SKM-1 (cell line): ENCODE data around the gene LARGE1.
"Not testable (repeated sequence)": the region's sequence is repeated elsewhere in the genome, so short reads cannot be mapped to it uniquely, and the experiment has no call there.

Experiments
- DNase-seq: peaks from one replicate; lab custom pipeline; 2025; ENCODE audit not compliant: unreplicated experiment; lab: John Stamatoyannopoulos, UW

LARGE1 gene

DNA sequence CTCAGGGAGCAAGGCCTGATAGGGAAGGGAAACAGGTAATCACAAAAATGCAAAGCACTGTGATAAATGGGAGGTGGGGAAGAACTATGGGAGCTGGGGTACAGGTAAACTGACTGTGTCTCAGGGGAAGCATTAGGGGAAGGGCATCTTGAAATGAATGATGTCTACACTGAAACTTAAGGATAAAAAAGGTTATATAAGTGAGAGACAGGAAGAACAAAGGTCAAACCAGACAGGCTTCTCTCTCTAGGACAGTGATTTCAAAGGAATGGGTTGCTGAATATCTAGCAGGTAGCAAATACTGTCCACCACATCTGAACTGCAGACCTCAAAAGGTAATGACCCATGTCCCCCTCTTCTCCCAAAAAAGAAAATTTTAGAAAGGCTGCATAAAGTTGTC lies 529.0 kb downstream of the LARGE1 start:
- no peak for DNase-seq

DNA sequence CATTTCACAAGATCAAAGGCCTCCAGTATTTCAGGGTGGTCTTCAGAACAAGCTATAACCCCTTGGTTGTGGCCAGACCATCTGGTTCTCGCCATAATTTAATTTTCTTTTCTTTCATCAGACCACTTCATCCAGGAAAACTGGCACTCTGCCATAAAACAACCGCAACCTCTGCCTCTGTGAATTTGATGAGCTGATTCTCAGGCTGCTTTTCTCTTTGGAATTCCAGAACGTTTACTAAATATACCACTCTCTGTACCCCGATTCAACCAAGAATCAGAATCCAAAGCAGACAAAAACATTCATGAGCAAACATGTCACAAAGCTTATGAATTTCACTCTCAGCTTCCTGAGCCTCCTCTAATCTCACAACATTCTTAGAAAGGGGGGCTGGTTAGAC lies 530.3 kb downstream of the LARGE1 start:
- DNase-seq = no peak

DNA sequence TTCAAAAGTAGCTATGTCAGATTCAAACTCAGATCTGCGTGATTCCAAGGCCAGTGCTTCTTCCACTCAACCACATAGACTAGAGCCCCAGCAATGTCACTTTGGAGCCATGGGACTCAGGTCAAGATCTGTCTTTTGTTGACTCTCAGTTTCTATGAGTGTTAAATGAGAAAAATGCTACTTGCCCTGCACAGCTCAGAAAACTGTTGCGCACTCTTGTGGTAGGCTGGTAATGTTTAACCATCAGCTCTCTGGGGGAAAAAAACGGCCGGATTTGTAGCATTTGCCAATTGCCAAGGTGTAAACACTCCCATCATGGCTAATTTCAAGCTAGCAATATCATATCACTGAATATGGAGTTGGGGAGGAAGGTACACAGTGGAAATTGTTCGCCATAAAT lies 534.0 kb downstream of the LARGE1 start:
- no peak for DNase-seq

DNA sequence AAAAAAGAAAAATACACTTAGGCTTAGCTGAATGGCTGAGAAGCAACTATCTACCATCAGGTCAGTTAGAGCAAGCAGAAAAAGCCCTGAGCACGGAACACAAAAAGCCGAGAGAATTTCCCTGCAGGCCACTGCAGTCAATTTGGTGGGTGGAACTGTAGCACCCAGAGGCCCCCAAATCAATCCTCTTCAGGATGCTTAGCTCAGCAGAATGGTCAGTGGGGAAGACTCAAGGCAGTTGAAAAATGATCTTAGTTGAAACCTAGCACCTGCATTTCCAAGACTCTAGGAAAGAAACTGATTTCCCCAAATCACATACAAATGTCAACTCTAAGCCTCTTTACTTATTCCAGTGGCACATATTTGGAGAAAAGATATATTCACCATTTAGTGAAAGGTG lies 534.7 kb downstream of the LARGE1 start:
- no peak for DNase-seq

DNA sequence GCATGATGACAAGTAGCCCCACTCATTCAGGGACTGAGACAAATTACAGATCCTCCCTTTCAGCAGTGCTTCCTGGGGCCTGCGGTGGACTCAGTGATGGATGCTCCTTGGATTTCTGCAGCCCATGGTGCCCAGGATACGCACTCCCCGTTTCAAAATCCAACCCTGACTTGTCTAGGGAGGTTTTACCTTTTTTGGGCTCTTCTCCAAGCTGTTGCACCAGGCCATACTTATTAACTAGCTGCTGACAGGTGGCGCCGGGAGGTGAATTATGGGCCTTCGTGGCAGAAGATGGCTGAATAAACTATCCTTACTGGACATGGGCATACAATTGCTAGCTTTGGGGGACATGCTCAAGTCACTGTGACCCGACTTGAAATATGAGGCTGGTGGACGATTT lies 537.8 kb downstream of the LARGE1 start:
- no peak for DNase-seq

DNA sequence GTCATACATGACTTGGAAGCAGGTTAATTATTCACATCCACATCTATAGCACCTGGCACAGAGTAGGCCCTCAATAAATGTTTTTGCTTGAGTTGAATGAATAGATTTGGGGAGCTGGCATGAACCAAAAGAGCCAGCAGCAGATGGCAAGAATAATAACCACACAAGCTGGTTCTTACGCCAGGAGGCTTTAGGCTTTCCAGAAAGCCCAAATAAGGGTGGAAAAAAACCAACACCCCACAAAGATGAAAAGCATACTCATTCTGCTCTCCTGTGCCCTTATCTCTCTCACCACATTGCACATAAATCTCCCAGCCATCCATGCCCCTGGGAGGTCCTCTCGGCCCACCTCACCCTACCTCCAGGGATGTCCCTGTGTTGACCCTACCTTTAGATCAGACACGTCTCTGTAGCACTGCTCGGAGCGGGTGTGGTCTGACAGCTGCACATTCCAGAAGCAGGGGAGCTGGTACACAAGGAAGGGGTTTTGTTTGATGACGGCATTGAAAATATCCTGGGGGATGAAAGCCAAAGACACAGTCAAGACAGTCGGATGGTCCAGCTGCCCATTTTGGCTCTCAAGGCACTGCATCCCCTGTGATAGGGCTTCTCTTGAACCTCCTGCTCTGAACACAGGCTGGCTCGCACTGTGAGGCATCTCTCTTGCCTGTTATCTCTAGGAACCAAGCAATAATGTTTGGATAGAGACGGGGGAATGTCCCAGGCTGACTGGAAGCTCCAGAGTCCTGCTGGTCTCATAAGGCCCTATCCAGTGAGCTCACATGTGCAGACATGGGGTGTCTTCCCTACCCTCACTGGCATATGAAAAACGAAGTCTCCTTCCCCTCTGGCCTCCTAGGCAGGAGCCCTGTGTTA lies 538.5 kb downstream of the LARGE1 start:
- DNase-seq = no peak

DNA sequence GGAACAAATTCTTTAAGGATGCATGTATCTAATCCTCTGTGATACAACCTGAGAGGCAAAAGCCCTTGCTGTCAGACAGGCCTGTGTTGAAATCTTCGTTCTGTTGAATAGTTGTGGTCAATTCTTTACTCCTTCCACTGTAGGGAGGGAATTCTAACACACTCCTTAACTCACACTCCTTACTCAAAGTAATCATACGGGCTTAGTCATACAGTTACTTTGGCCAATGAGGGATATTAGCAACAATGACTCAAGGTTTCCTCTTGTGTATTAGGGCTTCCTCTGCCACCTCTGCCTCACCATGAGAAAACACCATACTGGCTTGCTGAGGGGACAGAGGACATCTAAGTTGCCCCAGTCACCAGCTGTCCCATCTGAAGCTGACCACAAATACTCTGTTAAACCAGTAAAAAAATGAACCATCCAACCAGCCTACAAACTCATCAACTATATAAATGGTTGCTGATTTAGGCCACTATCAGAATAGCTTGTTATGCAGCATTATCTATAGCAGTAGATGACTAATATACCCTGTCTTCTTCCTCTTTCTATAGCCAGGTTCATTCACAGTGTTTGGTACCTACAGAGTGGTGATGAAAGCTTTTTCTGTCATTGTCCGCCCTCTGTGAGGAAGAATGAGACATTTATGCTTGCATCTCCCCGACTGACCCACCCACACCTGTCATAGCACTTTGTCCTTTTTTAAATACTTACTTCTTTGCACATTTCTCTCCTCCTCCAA lies 539.3 kb downstream of the LARGE1 start:
- DNase-seq = no peak

DNA sequence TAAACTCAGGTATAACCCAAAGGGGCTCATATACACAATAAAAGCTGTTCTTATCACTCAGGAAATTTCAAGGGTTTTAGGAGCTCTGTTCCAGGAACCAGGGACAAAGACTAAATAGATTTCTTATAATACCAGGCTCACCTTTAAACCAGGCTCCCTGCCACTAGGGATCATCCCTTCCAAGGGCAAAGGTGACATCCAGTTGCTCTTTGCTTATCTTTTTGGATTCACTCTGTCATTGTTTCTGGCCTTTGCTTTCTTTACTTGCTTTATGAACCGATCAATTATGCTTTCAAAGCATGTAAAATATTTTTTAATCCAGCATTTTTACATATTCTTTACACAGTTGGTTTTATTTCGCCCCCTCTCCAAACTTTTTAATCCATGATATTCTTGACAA lies 540.4 kb downstream of the LARGE1 start:
- DNase-seq = no peak

DNA sequence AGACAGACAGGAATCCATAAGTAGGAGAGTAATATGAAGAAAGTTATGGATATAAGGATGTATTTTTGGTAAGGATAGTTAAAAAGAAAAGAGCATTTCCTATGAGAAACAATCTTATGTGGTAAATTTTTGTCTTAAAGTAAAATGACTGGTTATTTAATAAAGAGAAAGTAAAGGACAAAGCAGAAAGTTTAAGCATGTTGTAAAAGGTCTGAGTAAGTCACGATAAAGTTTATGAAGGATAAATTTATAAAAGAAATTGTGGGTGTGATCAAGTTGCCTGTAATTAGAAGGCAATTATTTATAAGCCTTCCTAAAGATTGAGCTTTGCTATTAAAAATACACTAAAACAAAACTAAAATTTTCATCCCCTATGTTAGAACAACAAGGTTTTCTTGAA lies 547.4 kb downstream of the LARGE1 start:
- no peak for DNase-seq

DNA sequence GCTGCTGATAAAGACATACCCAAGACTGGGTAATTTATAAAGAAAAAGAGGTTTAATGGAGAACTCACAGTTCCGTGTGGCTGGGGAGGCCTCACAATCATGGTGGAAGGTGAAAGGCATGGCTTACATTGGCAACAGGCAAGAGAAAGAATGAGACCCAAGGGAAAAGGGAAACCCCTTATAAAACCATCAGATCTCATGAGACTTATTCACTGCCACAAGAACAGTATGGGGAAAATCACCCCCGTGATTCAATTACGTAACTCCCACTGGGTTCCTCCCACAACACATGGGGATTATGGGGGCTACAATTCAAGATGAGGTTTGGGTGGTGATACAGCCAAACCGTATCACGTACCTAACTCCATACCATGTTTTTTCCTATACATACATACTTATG lies 557.0 kb downstream of the LARGE1 start:
- not testable (repeated sequence) for DNase-seq

DNA sequence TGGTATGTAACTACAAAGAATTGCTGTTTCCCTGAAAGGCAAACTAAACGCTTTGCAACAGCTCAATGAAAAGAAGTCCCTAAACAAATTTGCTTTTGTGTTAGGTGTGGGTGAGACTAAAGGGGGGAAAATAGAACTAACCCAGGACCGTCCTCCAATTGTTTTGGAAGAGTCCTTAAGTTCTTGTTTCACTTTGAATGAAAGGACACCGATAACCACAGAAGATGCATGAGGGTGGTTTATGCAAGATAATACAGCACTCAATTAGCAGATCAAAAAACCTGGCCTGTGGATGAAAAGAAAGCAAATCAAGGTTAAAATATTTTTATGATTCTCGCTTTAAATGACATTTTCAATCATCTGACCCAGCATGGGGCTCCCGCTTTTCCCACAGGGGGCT lies 557.6 kb downstream of the LARGE1 start:
- no peak for DNase-seq

DNA sequence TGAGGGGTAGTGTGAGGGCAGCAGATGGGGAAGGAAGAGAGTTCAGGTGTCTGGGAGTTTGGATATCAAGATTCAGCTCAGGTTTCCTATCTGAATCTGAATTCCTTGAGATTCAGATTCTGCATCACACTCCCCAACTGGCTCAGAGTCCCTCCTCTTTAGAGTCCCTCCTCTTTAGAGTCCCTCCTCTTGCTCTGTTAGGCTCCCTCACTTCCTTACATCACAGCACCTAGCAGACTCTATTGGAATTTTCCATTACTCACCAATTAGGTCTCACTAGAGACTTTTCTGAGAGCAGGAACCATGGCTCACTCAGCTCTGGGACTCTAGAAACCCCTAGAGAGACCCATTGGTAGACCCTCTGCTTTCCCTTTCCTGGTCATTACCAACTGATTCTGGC lies 558.7 kb downstream of the LARGE1 start:
- DNase-seq = no peak

DNA sequence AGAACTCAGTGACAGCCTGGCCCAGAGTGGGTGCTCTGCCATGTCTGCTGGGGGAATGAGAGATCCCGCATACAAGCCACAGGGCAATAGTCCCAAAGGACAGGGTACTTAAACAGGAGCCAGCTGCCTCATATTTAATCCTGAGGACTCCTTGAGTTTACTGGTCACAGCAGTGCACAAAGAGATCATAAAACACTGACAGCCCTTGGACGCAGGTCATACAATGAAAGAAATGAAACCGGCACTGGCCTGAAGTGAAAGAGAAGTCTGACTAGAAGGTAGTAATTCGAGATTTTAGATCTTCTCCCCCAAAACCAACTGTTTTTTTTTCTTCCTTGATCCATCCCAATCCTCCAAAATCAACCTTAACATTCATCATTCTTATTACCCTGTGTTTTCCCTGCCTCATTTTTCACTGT lies 562.3 kb downstream of the LARGE1 start:
- no peak for DNase-seq

DNA sequence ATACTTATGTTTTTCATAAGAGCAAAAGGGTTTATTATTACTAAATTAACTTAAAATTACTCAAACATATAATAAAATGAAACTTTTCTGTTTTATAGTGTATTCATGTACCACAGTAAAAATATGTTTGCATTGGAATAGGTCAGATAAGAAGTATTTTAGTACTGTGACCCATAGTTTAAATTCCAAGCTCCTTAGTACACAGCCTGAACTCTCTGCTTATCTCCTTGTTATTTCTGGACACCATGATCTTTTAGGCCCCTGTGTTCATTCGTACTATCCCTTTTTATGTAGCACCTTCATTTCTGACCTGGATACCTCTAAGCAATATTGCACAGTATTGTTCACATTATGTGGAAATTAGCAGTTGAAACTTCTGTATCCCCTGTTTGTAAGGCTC lies 565.3 kb downstream of the LARGE1 start:
- DNase-seq = no peak

DNA sequence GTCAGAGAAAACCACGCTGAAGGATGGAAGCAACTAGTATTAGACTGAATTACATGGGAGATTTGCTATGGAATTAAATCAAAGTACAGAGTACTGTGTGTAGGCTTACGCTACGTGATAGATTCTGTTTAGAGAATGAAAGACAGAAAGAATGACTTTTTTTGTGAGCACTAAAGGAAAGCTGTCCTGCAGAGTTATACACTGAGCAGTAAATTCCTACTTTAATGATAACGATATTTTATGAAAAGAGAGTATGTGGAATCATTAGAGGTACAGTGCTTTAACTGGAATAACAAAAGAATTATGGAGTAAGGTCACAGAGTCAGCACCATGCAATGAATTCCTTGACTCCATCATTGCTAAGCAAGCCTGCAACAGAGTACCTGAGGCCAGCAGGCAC lies 566.8 kb downstream of the LARGE1 start:
- DNase-seq = no peak

DNA sequence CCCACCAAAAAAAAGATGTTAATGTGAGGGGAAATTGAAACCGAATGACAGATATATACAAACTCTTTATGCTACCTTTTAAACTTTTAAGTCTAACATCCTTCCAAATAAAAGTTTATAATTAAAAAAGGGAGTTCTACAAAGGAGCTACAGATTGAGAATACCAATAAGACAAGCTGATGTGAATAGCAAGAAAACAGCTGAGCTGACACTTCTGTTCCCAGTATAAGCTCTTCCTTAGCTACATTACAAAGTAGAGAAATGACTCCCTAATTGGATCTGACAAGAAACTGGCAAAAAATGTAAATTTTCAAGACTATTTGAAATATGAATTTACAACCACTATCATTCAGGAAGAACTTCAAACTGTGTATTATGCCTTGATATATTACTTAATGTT lies 567.5 kb downstream of the LARGE1 start:
- DNase-seq = no peak

DNA sequence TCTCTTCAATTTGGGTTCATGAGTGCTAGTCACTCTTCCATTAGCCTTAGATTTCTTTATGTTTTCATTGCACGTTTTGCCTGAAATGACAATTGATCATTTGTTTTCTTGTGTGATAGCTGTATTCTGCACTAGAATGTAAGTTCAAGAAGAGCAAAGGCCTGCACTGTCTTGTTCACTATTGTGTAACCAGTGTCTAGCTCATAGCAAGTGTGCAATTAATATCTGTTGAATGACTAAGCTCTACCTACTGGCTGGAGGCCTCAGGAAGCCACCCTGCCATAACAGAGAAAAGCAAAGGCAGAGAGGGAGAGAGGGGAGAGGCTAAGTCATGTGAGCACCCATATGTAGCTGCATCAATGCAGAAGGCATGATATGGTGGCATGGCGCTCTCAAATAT lies 569.3 kb downstream of the LARGE1 start:
- DNase-seq = no peak

DNA sequence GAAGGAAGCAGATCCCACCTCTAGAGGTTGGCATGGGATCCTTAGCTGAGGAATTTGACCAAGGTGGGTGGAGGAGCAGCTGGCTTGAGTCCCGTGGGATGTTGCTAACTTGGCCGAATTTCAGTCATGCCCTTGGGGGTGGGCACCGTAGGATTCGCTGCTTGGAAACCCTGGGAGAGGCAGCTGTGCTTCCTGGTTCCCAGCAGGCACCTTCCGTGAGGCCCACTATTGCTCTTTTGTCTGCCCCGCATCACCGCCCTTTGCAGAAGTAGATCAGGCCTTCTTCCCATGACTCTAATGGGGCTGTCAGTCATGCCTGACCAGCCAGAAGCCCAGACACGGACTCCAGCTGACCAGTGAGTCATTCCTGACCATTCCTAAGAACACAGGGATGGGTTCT lies 569.8 kb downstream of the LARGE1 start:
- no peak for DNase-seq

DNA sequence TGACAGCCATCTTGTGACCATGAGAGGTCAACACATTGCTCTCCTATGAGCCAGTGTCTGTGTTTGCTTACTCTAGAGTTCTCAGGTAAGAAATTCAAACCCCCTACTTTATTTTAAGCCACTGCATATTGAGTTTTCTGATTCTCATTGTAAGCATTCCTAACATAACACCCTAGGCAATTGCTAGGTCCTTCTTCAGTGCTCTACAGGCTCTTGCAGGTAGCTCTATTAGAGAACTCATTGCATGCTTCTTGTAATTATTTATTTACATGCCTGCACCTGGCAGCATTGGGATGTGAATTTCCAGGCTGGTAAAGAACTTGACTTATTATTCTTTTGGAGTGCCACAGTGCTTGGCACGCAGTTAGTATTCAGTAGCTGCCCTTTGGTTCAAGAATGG lies 573.3 kb downstream of the LARGE1 start:
- DNase-seq = no peak

DNA sequence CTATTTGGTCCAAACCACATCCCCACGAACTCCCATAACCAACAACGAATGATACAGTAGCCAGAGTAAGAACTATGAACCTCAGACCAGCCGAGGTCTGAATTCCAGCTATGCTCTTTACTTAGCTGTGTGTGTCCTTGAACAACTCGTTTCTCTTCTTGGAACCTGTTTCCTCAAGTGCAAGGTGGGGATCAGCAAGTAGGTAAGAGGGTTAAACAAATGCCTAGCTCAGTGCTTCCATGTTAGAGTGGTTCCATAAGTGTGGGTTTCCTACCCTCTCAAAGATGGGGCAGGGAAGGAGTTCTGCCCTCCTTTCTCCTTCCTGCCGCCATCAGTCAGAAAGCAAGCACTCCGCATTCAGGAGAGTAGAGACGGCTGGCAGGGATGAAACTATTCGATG lies 578.7 kb downstream of the LARGE1 start:
- no peak for DNase-seq

DNA sequence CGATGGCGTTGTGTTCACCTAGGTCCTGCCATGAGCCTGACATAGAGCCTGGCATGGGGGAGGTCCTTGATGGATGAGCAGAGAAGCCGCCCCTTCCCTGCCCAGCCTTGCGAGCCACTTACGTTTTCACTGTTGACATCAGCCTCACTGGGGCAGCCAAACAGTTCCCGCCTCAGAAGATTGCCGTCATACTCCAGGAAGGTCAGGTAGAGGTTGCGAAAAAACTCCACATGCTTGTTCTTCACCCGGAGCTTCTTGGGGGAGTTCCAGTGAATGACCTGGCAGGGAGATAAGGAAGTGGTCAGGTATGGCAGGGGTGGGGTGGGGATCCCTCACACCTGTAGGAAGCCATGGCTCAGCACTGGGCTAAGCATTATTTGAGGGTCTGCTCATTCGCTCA lies 582.8 kb downstream of the LARGE1 start:
- DNase-seq = no peak

DNA sequence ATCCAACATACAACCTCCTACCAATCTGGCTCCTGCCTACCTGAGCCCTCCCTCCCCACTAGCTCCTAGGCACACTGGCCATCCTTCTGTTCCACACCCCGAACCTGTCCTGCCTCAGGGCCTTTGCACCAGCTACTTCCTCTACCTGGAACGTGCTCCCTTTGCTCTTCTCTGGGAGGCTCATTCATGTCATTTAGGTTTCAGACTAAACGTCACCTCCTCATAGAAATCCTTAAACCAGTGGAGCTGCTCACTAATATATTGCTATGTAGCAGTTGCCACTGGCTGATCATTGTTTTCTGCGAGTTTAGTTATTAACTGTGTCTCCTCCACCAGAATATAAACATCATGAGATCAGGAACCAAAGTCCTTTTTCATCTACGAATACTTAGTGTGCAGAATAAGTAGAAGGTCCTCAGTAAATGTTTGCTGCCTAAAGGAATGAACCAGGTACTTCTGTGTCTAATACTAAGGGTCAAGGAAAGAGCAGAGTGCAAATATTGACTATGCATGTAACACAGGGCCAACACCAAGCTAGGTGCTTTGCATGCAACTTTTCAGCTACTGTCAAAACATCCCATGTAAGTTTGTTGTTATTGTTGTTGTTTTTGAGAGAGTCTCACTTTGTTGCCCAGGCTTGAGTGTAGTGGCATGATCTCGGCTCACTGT lies 584.5 kb downstream of the LARGE1 start:
- DNase-seq = no peak
